ENCODE data around the gene AGPAT2. TPM values are rescaled to one million over a fixed set of nuclear protein-coding genes. Genes with fewer than 3 reads are reported as not detected.

AGPAT2 gene
- total RNA-seq, 2 donors from 2014 or later: 50.2 to 66.8 TPM

GRCh38 chr9:136644593-136645351, 42.5 kb downstream of the AGPAT2 start:
- H3K4me1 ChIP-seq (ENCODE audit: control insufficient read depth in 1 of 2, low read depth in 2 of 2): peaks cover 9 to 10% of the 10 kb centered on the region in 2 donors
- H3K4me3 ChIP-seq: peak overlapping the region; percentile 55
- DNase-seq (ENCODE audit: low spot score) (peak; percentile 33), ATAC-seq (ENCODE audit: insufficient number of reproducible peaks, low FRiP score, low read depth) (no peak)
- TF ChIP-seq CTCF (IDR thresholded peaks at IDR 0.05): peak; percentile 78
- H3K9me3 ChIP-seq: no peaks in the 10 kb centered on the region
- no peaks in the 10 kb centered on the region for H3K36me3 ChIP-seq
- H3K27me3 ChIP-seq (replicated peaks; ENCODE audit: insufficient read depth): no peaks in the 10 kb centered on the region
- H3K27ac ChIP-seq: peak overlapping the region; percentile 28 to 38

DNA sequence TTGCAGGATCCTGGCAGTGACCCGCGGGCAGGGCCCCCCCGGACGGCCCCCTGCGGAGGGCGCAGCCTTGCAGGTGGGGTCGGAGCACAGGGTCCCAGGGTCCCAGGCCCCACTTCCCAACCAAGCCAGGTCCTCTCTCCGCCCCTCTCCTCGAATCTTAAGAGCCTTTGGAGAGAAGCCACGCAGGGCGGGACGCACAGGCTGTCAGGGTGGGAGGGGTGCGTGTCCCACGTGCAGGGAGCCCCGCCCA, 43.0 kb downstream of the AGPAT2 start:
- peak overlapping the region; percentile 55 for H3K4me3 ChIP-seq
- ATAC-seq (ENCODE audit: insufficient number of reproducible peaks, low FRiP score, low read depth) (no peak), DNase-seq (ENCODE audit: low spot score) (no peak)
- H3K9me3 ChIP-seq: no peaks in the 10 kb centered on the region
- no peaks in the 10 kb centered on the region for H3K27me3 ChIP-seq (replicated peaks; ENCODE audit: insufficient read depth)
- H3K27ac ChIP-seq: peak overlapping the region in 1 of 2 donors; percentile 12
- TF ChIP-seq CTCF (IDR thresholded peaks at IDR 0.05): no peak
- no peaks in the 10 kb centered on the region for H3K36me3 ChIP-seq
- H3K4me1 ChIP-seq (ENCODE audit: control insufficient read depth in 1 of 2, low read depth in 2 of 2): peaks cover 9 to 10% of the 10 kb centered on the region in 2 donors

DNA sequence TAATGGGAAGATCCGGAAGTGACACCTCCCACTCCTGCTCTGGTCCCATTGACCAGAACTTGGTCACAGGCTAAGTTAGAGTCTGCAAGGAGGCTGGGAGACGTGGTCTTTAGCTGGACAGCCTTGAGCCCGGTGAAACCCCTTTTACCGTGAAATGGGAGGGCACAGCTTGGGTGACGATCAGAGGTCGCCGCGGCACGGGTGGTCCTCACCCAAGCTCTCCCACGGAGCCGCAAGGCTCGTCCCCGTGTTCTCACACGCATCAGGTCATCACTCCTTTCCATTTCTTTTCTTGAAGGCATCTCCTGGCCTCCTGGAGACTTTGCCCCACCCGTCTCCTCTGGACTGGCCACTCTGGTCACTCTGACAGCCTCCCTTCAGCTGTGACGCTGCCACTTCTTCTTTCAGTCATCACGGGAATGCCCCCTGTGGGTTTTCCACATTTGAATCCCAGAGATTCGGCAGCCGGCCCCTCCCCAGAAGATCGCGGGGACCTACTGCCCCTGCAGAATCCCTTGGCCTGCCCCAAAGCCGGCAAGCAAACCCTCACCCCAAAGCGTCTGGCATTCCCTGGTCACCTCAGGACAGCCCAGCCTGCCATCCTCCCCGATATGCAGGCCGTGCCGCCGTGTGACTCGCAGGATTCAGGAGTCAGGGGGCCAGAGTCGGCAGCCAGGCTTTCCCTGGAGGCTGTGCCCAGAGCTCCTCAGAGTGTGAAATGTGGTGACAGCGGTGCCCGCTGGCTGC, 43.5 kb downstream of the AGPAT2 start:
- DNase-seq (ENCODE audit: low spot score) (no peak), ATAC-seq (ENCODE audit: insufficient number of reproducible peaks, low FRiP score, low read depth) (no peak)
- Histone ChIP-seq H3K36me3 (no peaks in the 10 kb centered on the region), H3K4me3 (peak overlapping the region; percentile 55), H3K9me3 (no peaks in the 10 kb centered on the region), H3K27ac (peak overlapping the region in 1 of 2 donors; percentile 12), H3K27me3 (replicated peaks; ENCODE audit: insufficient read depth) (no peaks in the 10 kb centered on the region), H3K4me1 (ENCODE audit: control insufficient read depth in 1 of 2, low read depth in 2 of 2) (peaks cover 9 to 10% of the 10 kb centered on the region in 2 donors)
- TF ChIP-seq CTCF (IDR thresholded peaks at IDR 0.05): no peak

- ATAC-seq (ENCODE audit: insufficient number of reproducible peaks, low FRiP score, low read depth) (no peak), DNase-seq (ENCODE audit: low spot score) (no peak)
- no peaks in the 10 kb centered on the region for H3K27me3 ChIP-seq (replicated peaks; ENCODE audit: insufficient read depth)
- no peaks in the 10 kb centered on the region for H3K9me3 ChIP-seq
- peaks cover 9 to 10% of the 10 kb centered on the region in 2 donors for H3K4me1 ChIP-seq (ENCODE audit: control insufficient read depth in 1 of 2, low read depth in 2 of 2)
- H3K36me3 ChIP-seq: no peaks in the 10 kb centered on the region
- TF ChIP-seq CTCF (IDR thresholded peaks at IDR 0.05): no peak
- no peak overlapping the region for H3K27ac ChIP-seq
- H3K4me3 ChIP-seq: no peak overlapping the region
Observed at GRCh38 chr9:136642439-136642921, 44.8 kb downstream of the AGPAT2 start.

Data from thoracic aorta (tissue), 2 donors.